Hepatocyte (in vitro differentiated cells): Measurements from ENCODE around the gene PDGFD. TPM values are rescaled to one million over a fixed set of nuclear protein-coding genes. Genes with fewer than 3 reads are reported as not detected.

Experiments
- DNase-seq: peaks from one replicate; pipeline ENCODE4 v3.0.0-alpha.2; 2016; ENCODE audit warnings: low spot score
- H2AFZ ChIP-seq: fragments of 200-600 bp; sonication (generic); 2 replicates; pipeline ENCODE4 v1.6.0; 2016; ENCODE audit warnings: antibody characterized with exemption, mild to moderate bottlenecking
- H3K27ac ChIP-seq: fragments of 200-600 bp; sonication (generic); 2 replicates; pipeline ENCODE4 v1.5.1; 2016; ENCODE audit warnings: mild to moderate bottlenecking
- H3K27me3 ChIP-seq: fragments of 200-600 bp; sonication (generic); 2 replicates; pipeline ENCODE4 v1.6.1; 2016
- H3K36me3 ChIP-seq: fragments of 200-600 bp; sonication (generic); replicated peaks from 2 replicates; pipeline ENCODE4 v1.5.1; 2016; ENCODE audit warnings: low read depth; ENCODE audit not compliant: insufficient read depth
- H3K4me1 ChIP-seq: fragments of 200-600 bp; sonication (generic); 2 replicates; pipeline ENCODE4 v1.5.1; 2016; ENCODE audit warnings: mild to moderate bottlenecking, moderate library complexity; ENCODE audit not compliant: insufficient read depth
- H3K4me2 ChIP-seq: fragments of 200-600 bp; sonication (generic); 2 replicates; pipeline ENCODE4 v1.6.0; 2016
- H3K4me3 ChIP-seq: fragments of 200-600 bp; sonication (generic); 2 replicates; pipeline ENCODE4 v1.5.1; 2016; ENCODE audit warnings: mild to moderate bottlenecking
- H3K79me2 ChIP-seq: fragments of 200-600 bp; sonication (generic); 2 replicates; pipeline ENCODE4 v1.6.0; 2017; ENCODE audit warnings: mild to moderate bottlenecking
- H3K9me2 ChIP-seq: fragments of 200-600 bp; sonication (generic); replicated peaks from 2 replicates; pipeline ENCODE4 v1.6.0; 2017; ENCODE audit warnings: mild to moderate bottlenecking; ENCODE audit not compliant: insufficient read depth
- H3K9me3 ChIP-seq: fragments of 200-600 bp; sonication (generic); 2 replicates; pipeline ENCODE4 v1.5.1; 2016; ENCODE audit warnings: low read depth, mild to moderate bottlenecking
- H4K20me1 ChIP-seq: fragments of 200-600 bp; sonication (generic); 2 replicates; pipeline ENCODE4 v1.6.0; 2016; ENCODE audit warnings: mild to moderate bottlenecking; ENCODE audit not compliant: insufficient read depth, poor library complexity, severe bottlenecking
- CTCF ChIP-seq: fragments of 200-600 bp; sonication (generic); IDR thresholded peaks from 2 replicates; pipeline ENCODE4 v1.5.1; 2016; ENCODE audit warnings: antibody characterized with exemption, mild to moderate bottlenecking; ENCODE audit not compliant: poor library complexity
- EZH2 ChIP-seq: fragments of 200-600 bp; sonication (generic); IDR thresholded peaks from 2 replicates; pipeline ENCODE4 v1.6.1; 2016; ENCODE audit warnings: antibody characterized with exemption, mild to moderate bottlenecking, borderline replicate concordance
- EZH2phosphoT487 ChIP-seq: fragments of 200-600 bp; sonication (generic); IDR thresholded peaks from one replicate; pipeline ENCODE4 v1.6.1; 2018; ENCODE audit warnings: antibody characterized with exemption, mild to moderate bottlenecking, low read depth, moderate library complexity; ENCODE audit not compliant: unreplicated experiment, severe bottlenecking
- WGBS: methylation state at CpG from one replicate; pipeline ENCODE4 v1.1.6; 2016; ENCODE audit warnings: low lambda C conversion rate; ENCODE audit errors: missing lambda C conversion rate; 5-methylcytosine and 5-hydroxymethylcytosine counted together
- polyA plus RNA-seq: library from polyadenylated mRNA; unstranded; fragments of >200 nt; fragmentation: Nextera tagmentation; extraction: Ambion mirVana; gene quantifications from 2 replicates; pipeline ENCODE4 v1.2.1, GENCODE V29; 2016
- total RNA-seq: library from RNA; depleted of rRNA; stranded (reverse); fragments of >200 nt; gene quantifications from 2 replicates; pipeline ENCODE4 v1.2.3, GENCODE V29; 2014

Gene PDGFD
- total and polyA plus RNA-seq, 2 experiments from 2014 or later = 17.3 to 29.6 TPM

DNA sequence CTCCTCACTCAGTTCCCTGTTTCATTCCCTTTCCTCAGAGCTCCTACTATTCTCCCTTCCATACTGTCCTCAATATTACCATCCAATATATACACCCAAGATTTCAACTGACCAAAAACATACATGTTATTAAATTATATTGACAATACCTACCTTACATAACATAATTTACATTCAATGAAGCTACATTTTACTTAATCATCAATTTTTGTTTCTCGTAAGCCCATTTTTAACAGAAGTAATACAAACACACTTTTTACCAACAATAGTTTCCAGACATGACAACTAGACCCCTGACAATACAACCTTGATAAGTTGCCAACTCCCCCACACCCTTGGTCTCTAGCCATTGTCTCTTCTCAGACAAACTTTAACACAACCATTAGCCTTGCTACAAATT, 273.3 kb downstream of the PDGFD start:
- Histone ChIP-seq H3K36me3 (no peaks in the 10 kb centered on the region), H4K20me1 (no peaks in the 10 kb centered on the region), H3K27me3 (no peaks in the 10 kb centered on the region), H3K27ac (no peak overlapping the region), H3K4me1 (no peaks in the 10 kb centered on the region), H3K4me2 (no peak overlapping the region), H2AFZ (no peak overlapping the region), H3K9me2 (no peaks in the 10 kb centered on the region), H3K4me3 (no peak overlapping the region), H3K9me3 (no peaks in the 10 kb centered on the region), H3K79me2 (no peaks in the 10 kb centered on the region)
- WGBS = 97% methylated on average over 1 of the region's 1 CpG
- no peak for TF ChIP-seq CTCF
- TF ChIP-seq EZH2phosphoT487 = no peak
- TF ChIP-seq EZH2 = no peak
- no peak for DNase-seq

DNA sequence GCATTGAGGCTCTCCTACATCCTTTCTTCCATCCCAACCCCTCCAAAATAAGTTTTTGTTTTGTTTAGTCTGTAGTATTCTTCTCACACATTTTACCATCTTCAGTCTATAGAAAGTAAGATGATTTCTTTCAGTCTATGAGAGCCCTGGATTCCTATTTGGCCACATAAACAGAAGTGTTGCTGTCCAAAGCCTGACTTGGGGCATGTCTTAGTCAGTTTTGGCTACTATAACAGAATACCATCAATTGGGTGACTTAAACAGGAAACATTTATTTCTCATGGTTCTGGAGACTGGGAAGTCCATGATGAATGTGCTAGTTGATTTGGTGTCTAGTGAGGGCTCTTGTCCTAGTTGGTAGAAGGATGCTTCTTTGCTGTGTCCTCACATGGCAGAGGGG, 274.3 kb downstream of the PDGFD start:
- TF ChIP-seq EZH2phosphoT487 = no peak
- no peak for TF ChIP-seq EZH2
- TF ChIP-seq CTCF = no peak
- Histone ChIP-seq H2AFZ (no peak overlapping the region), H3K79me2 (no peaks in the 10 kb centered on the region), H3K27me3 (no peaks in the 10 kb centered on the region), H3K9me2 (no peaks in the 10 kb centered on the region), H4K20me1 (no peaks in the 10 kb centered on the region), H3K4me3 (no peak overlapping the region), H3K36me3 (no peaks in the 10 kb centered on the region), H3K9me3 (no peaks in the 10 kb centered on the region), H3K27ac (no peak overlapping the region), H3K4me1 (no peaks in the 10 kb centered on the region), H3K4me2 (no peak overlapping the region)
- DNase-seq = no peak

GRCh38 chr11:103888541-103888951, 275.4 kb downstream of the PDGFD start:
- H3K27me3 ChIP-seq = no peaks in the 10 kb centered on the region
- H2AFZ ChIP-seq = no peak overlapping the region
- no peak for DNase-seq
- no peak for TF ChIP-seq EZH2
- no peak for TF ChIP-seq EZH2phosphoT487
- TF ChIP-seq CTCF = no peak
- no peak overlapping the region for H3K4me3 ChIP-seq
- no peak overlapping the region for H3K4me2 ChIP-seq
- no peak overlapping the region for H3K27ac ChIP-seq
- H4K20me1 ChIP-seq = no peaks in the 10 kb centered on the region
- no peaks in the 10 kb centered on the region for H3K9me3 ChIP-seq
- no peaks in the 10 kb centered on the region for H3K36me3 ChIP-seq
- H3K9me2 ChIP-seq = no peaks in the 10 kb centered on the region
- H3K4me1 ChIP-seq = no peaks in the 10 kb centered on the region
- H3K79me2 ChIP-seq = no peaks in the 10 kb centered on the region

- no peaks in the 10 kb centered on the region for H3K27me3 ChIP-seq
- no peak overlapping the region for H3K4me2 ChIP-seq
- H3K79me2 ChIP-seq = no peaks in the 10 kb centered on the region
- H2AFZ ChIP-seq = no peak overlapping the region
- no peaks in the 10 kb centered on the region for H3K9me3 ChIP-seq
- no peak overlapping the region for H3K4me3 ChIP-seq
- TF ChIP-seq EZH2phosphoT487 = no peak
- no peak for TF ChIP-seq EZH2
- no peak for TF ChIP-seq CTCF
- no peaks in the 10 kb centered on the region for H3K9me2 ChIP-seq
- no peak for DNase-seq
- no peaks in the 10 kb centered on the region for H3K4me1 ChIP-seq
- H3K27ac ChIP-seq = no peak overlapping the region
- H3K36me3 ChIP-seq = no peaks in the 10 kb centered on the region
- H4K20me1 ChIP-seq = no peaks in the 10 kb centered on the region
- 60% methylated on average over 6 of the region's 6 CpGs for WGBS
Measured at GRCh38 chr11:103887001-103887658, 276.8 kb downstream of the PDGFD start.
